Spleen (tissue), 11 donors: ENCODE measurements around the gene TNFRSF21. TPM values are rescaled to one million over a fixed set of nuclear protein-coding genes. Genes with fewer than 3 reads are reported as not detected.

Source experiments
- DNase-seq: peaks from one replicate; pipeline ENCODE4 v3.0.0-alpha.2; 2020
- H3K27ac ChIP-seq, 8 donors: fragments of 200-600 bp; sonication (generic) in 7 of 8; 1 replicate in 4 of 8; 2 replicates in 4 of 8; pipeline versions ENCODE4 v1.5.0 to v1.8.0; 2016 to 2021; ENCODE audit warnings: inconsistent platforms in 4 of 8, mild to moderate bottlenecking in 4 of 8, moderate library complexity in 1 of 8
- H3K27me3 ChIP-seq, 7 donors: fragments of 200-600 bp; sonication (generic) in 6 of 7; replicated peaks in 1 of 7; 1 replicate in 4 of 7; 2 replicates in 3 of 7; pipeline versions ENCODE4 v1.5.0 to v1.8.0; 2016 to 2021; ENCODE audit warnings: inconsistent platforms in 3 of 7, mild to moderate bottlenecking in 1 of 7
- H3K36me3 ChIP-seq, 6 donors: fragments of 200-600 bp; sonication (generic) in 5 of 6; 1 replicate in 4 of 6; 2 replicates in 2 of 6; pipeline versions ENCODE4 v1.5.0 to v1.8.0; 2016 to 2021; ENCODE audit warnings: inconsistent platforms in 2 of 6
- H3K4me1 ChIP-seq, 6 donors: fragments of 200-600 bp; sonication (generic) in 5 of 6; 1 replicate in 3 of 6; 2 replicates in 3 of 6; pipeline versions ENCODE4 v1.5.0 to v1.8.0; 2016 to 2021; ENCODE audit warnings: inconsistent platforms in 3 of 6
- H3K4me3 ChIP-seq, 8 donors: fragments of 200-600 bp; sonication (generic) in 7 of 8; 1 replicate in 4 of 8; 2 replicates in 4 of 8; pipeline versions ENCODE4 v1.5.0 to v1.8.0; 2016 to 2021; ENCODE audit warnings: inconsistent platforms in 4 of 8, mild to moderate bottlenecking in 4 of 8, moderate library complexity in 2 of 8
- H3K9me3 ChIP-seq, 8 donors: fragments of 200-600 bp; sonication (generic) in 7 of 8; 1 replicate in 4 of 8; 2 replicates in 4 of 8; pipeline versions ENCODE4 v1.5.0 to v1.8.0; 2016 to 2021; ENCODE audit warnings: inconsistent platforms in 4 of 8
- CTCF ChIP-seq, 11 experiments: fragments of 200-600 bp in 7 of 11; fragments of 450-650 bp in 4 of 11; sonication (generic) in 4 of 11; IDR thresholded peaks in 8 of 11; conservative IDR thresholded peaks in 3 of 11; 1 replicate in 7 of 11; 2 replicates in 4 of 11; pipeline versions ENCODE4 v1.4.0 to v1.8.0; 2016 to 2021; ENCODE audit warnings: antibody characterized with exemption in 11 of 11, inconsistent platforms in 4 of 11, mild to moderate bottlenecking in 1 of 11
- POLR2A ChIP-seq, 3 donors: fragments of 450-650 bp; IDR thresholded peaks; one replicate each; pipeline ENCODE4 v1.5.1; 2017; ENCODE audit warnings: antibody characterized with exemption in 3 of 3, mild to moderate bottlenecking in 1 of 3
- POLR2AphosphoS5 ChIP-seq, 3 donors: sonication (generic); formaldehyde crosslinking; IDR thresholded peaks; one replicate each; pipeline ENCODE4 v1.5.1; 2017; ENCODE audit warnings: antibody characterized with exemption in 3 of 3
- WGBS, 5 donors: extraction: QIAGEN DNeasy Blood & Tissue Kit in 3 of 5; methylation state at CpG; one replicate each; pipeline versions ENCODE4 v1.1.5 to v1.1.7; 2013 to 2018; 5-methylcytosine and 5-hydroxymethylcytosine counted together
- intact Hi-C: fragments of 100-400 bp; cut with DNase I; formaldehyde crosslinking; loops from one replicate; pipeline ENCODE4 v1.15.0; 2023; ENCODE audit warnings: low total_unique reads
- polyA plus RNA-seq, 3 donors: library from polyadenylated mRNA; stranded (reverse); fragments of 200-250 nt; gene quantifications; one replicate each; pipeline ENCODE4 v1.2.1, GENCODE V29; 2013
- total RNA-seq, 7 donors: library from RNA; depleted of rRNA in 3 of 7; stranded (reverse); fragments of >200 nt in 3 of 7; fragmentation: NEBNext Ultra II Directional in 4 of 7; extraction: Animal tissue kit (Norgen Biotek cat#: 25700) in 4 of 7; gene quantifications; one replicate each; pipeline versions ENCODE4 v1.1.0 to v1.2.1, GENCODE V29; 2016 to 2021
- donor health status: healthy with polysubstance abuse.
- donor health status: DM: no; HTN: no; CAD: no; lungs with moderate emphysema.
- donor health status: DM: no; HTN: no; CAD: no.
- donor health status: Bipolar disorder and iron deficiency.
- donor health status: healthy.
- donor health status: DM: no; HTN: no; CAD: no.
- donor health status: DM: yes; HTN: yes; CAD: no.

Gene TNFRSF21
- total and polyA plus RNA-seq, 10 donors = 3.3 to 40.4 (median 23.0) TPM

- DNase-seq = no peak
- intact Hi-C loops = no loop called here
- Histone ChIP-seq H3K27ac (no peak overlapping the region), H3K27me3 (no peaks in the 10 kb centered on the region), H3K4me1 (no peaks in the 10 kb centered on the region), H3K4me3 (no peak overlapping the region), H3K9me3 (no peaks in the 10 kb centered on the region), H3K36me3 (no peaks in the 10 kb centered on the region)
- 77 to 90% (median 83%) methylated on average over 4 of the region's 4 CpGs for WGBS, 5 donors
- no peak for TF ChIP-seq CTCF (IDR thresholded peaks at IDR 0.05 in 8 of 11, conservative IDR thresholded peaks at IDR 0.05 in 3 of 11)
These were observed 46.4 kb downstream of the TNFRSF21 start for GRCh38 chr6:47263268-47263667.

- Histone ChIP-seq H3K4me3 (no peak overlapping the region), H3K27ac (no peak overlapping the region), H3K27me3 (no peaks in the 10 kb centered on the region), H3K9me3 (no peaks in the 10 kb centered on the region), H3K36me3 (no peaks in the 10 kb centered on the region), H3K4me1 (no peaks in the 10 kb centered on the region)
- 75 to 93% (median 82%) methylated on average over 1 of the region's 1 CpG for WGBS, 5 donors
- TF ChIP-seq CTCF (IDR thresholded peaks at IDR 0.05 in 8 of 11, conservative IDR thresholded peaks at IDR 0.05 in 3 of 11) (no peak), POLR2AphosphoS5 (IDR thresholded peaks at IDR 0.05) (no peak), POLR2A (IDR thresholded peaks at IDR 0.05) (no peak)
- intact Hi-C loops = no loop called here
- no peak for DNase-seq
These were observed 47.5 kb downstream of the TNFRSF21 start for GRCh38 chr6:47262231-47262630.

- intact Hi-C loops = no loop called here
- Histone ChIP-seq H3K27ac (no peak overlapping the region), H3K36me3 (no peaks in the 10 kb centered on the region), H3K27me3 (no peaks in the 10 kb centered on the region), H3K4me1 (no peaks in the 10 kb centered on the region), H3K4me3 (no peak overlapping the region), H3K9me3 (no peaks in the 10 kb centered on the region)
- 82 to 100% (median 89%) methylated on average over 1 of the region's 1 CpG for WGBS, 5 donors
- TF ChIP-seq POLR2AphosphoS5 (IDR thresholded peaks at IDR 0.05) = no peak
- no peak for TF ChIP-seq POLR2A (IDR thresholded peaks at IDR 0.05)
- no peak for TF ChIP-seq CTCF (IDR thresholded peaks at IDR 0.05 in 8 of 11, conservative IDR thresholded peaks at IDR 0.05 in 3 of 11)
- DNase-seq = no peak
These were observed 48.5 kb downstream of the TNFRSF21 start for GRCh38 chr6:47261191-47261590.

- H3K27ac ChIP-seq = no peak overlapping the region
- no peak for DNase-seq
- H3K27me3 ChIP-seq = no peaks in the 10 kb centered on the region
- TF ChIP-seq CTCF (IDR thresholded peaks at IDR 0.05 in 8 of 11, conservative IDR thresholded peaks at IDR 0.05 in 3 of 11) (no peak), POLR2A (IDR thresholded peaks at IDR 0.05) (no peak), POLR2AphosphoS5 (IDR thresholded peaks at IDR 0.05) (no peak)
- no peaks in the 10 kb centered on the region for H3K9me3 ChIP-seq
- H3K36me3 ChIP-seq = no peaks in the 10 kb centered on the region
- no peaks in the 10 kb centered on the region for H3K4me1 ChIP-seq
- 38 to 92% (median 70%) methylated on average over 4 of the region's 4 CpGs for WGBS, 5 donors
- intact Hi-C loops = no loop called here
- H3K4me3 ChIP-seq = no peak overlapping the region
These were observed 49.7 kb downstream of the TNFRSF21 start for GRCh38 chr6:47260021-47260420.
